GM19455 (cell line): ENCODE results near the gene BRAF.
"Not testable (repeated sequence)": the region's sequence is repeated elsewhere in the genome, so short reads cannot be mapped to it uniquely, and the experiment has no call there.

Source experiments
- ATAC-seq: cut with Tn5 transposase; IDR thresholded peaks from one replicate; pipeline ENCODE4 v1.9.1; 2021; ENCODE audit not compliant: unreplicated experiment

Gene BRAF

GRCh38 chr7:140774371-140774770, 150.4 kb downstream of the BRAF start:
- no peak for ATAC-seq

GRCh38 chr7:140773104-140773503, 151.6 kb downstream of the BRAF start:
- ATAC-seq: no peak

- ATAC-seq: no peak
These were observed 152.9 kb downstream of the BRAF start for GRCh38 chr7:140771826-140772225.

GRCh38 chr7:140769852-140770251, 154.9 kb downstream of the BRAF start:
- no peak for ATAC-seq

- ATAC-seq: no peak
These were observed 157.3 kb downstream of the BRAF start for GRCh38 chr7:140767418-140767817.

GRCh38 chr7:140765441-140765840, 159.3 kb downstream of the BRAF start:
- ATAC-seq: not testable (repeated sequence)

- not testable (repeated sequence) for ATAC-seq
These were observed 161.6 kb downstream of the BRAF start for GRCh38 chr7:140763166-140763565.

- not testable (repeated sequence) for ATAC-seq
These were observed 163.4 kb downstream of the BRAF start for GRCh38 chr7:140761375-140761774.

GRCh38 chr7:140754506-140754905, 170.2 kb downstream of the BRAF start:
- no peak for ATAC-seq

- no peak for ATAC-seq
These were observed 172.2 kb downstream of the BRAF start for GRCh38 chr7:140752533-140752932.

GRCh38 chr7:140746751-140747150, 178.0 kb downstream of the BRAF start:
- ATAC-seq: no peak

GRCh38 chr7:140745266-140746058, 179.3 kb downstream of the BRAF start:
- no peak for ATAC-seq

GRCh38 chr7:140744005-140744404, 180.7 kb downstream of the BRAF start:
- ATAC-seq: no peak

- ATAC-seq: not testable (repeated sequence)
These were observed 181.5 kb downstream of the BRAF start for GRCh38 chr7:140743255-140743654.

GRCh38 chr7:140738280-140738679, 186.4 kb downstream of the BRAF start:
- ATAC-seq: no peak

- ATAC-seq: no peak
These were observed 190.0 kb downstream of the BRAF start for GRCh38 chr7:140734729-140735128.

- no peak for ATAC-seq
These were observed 190.6 kb downstream of the BRAF start for GRCh38 chr7:140734096-140734495.

- ATAC-seq: no peak
These were observed 192.3 kb downstream of the BRAF start for GRCh38 chr7:140732416-140732815.

- no peak for ATAC-seq
These were observed 198.4 kb downstream of the BRAF start for GRCh38 chr7:140726281-140726680.

GRCh38 chr7:140724706-140725105, 200.0 kb downstream of the BRAF start:
- no peak for ATAC-seq

GRCh38 chr7:140723574-140723973, 201.2 kb downstream of the BRAF start:
- no peak for ATAC-seq

- no peak for ATAC-seq
These were observed 201.7 kb downstream of the BRAF start for GRCh38 chr7:140723006-140723405.

GRCh38 chr7:140722254-140722653, 202.5 kb downstream of the BRAF start:
- no peak for ATAC-seq
